Endothelial cell of umbilical vein (primary cell): ENCODE data around the gene HIVEP1.

Experiments used
- CTCF ChIP-seq, 2 donors: IDR thresholded peaks; 1 replicate in 1 of 2; 2 replicates in 1 of 2; pipeline ENCODE4 v1.5.1; 2011; ENCODE audit warnings: low read length in 2 of 2, mild to moderate bottlenecking in 2 of 2, moderate library complexity in 2 of 2, control low read depth in 1 of 2, inconsistent platforms in 1 of 2, low read depth in 1 of 2; ENCODE audit not compliant: insufficient read depth in 1 of 2; ENCODE audit errors: extremely low read depth in 1 of 2
- EZH2 ChIP-seq: IDR thresholded peaks from 2 replicates; pipeline ENCODE4 v1.6.1; 2012; ENCODE audit warnings: borderline replicate concordance, low read depth, mild to moderate bottlenecking, moderate library complexity, low read length, inconsistent platforms; ENCODE audit not compliant: severe bottlenecking
- FOS ChIP-seq: IDR thresholded peaks from 2 replicates; pipeline ENCODE4 v1.6.1; 2011; ENCODE audit warnings: mild to moderate bottlenecking, low read length, moderate library complexity, borderline replicate concordance; ENCODE audit not compliant: insufficient read depth
- GATA2 ChIP-seq: IDR thresholded peaks from 2 replicates; pipeline ENCODE4 v1.7.0; 2011; ENCODE audit warnings: low read depth, mild to moderate bottlenecking, moderate library complexity, mixed read lengths, low read length; ENCODE audit not compliant: insufficient read length, insufficient read depth
- JUN ChIP-seq: IDR thresholded peaks from 2 replicates; pipeline ENCODE4 v1.6.1; 2011; ENCODE audit warnings: borderline replicate concordance, low read depth; ENCODE audit not compliant: insufficient read length, insufficient read depth
- MAX ChIP-seq: IDR thresholded peaks from 2 replicates; pipeline ENCODE4 v1.6.1; 2011; ENCODE audit not compliant: insufficient read depth, insufficient read length
- MYC ChIP-seq: IDR thresholded peaks from one replicate; pipeline ENCODE4 v1.6.1; 2011; ENCODE audit warnings: mild to moderate bottlenecking, low read depth, low read length
- POLR2A ChIP-seq: IDR thresholded peaks from 2 replicates; pipeline ENCODE4 v1.6.1; 2012; ENCODE audit warnings: low read depth, mild to moderate bottlenecking, control low read depth, low read length
- POLR2AphosphoS5 ChIP-seq: IDR thresholded peaks from 2 replicates; pipeline ENCODE4 v1.6.1; 2012; ENCODE audit warnings: low read depth, mild to moderate bottlenecking, control low read depth, low read length, moderate library complexity; ENCODE audit not compliant: insufficient read depth

GRCh38 chr6:12081771-12082170 lies 69.7 kb downstream of the HIVEP1 start:
- TF ChIP-seq CTCF (IDR thresholded peaks at IDR 0.05; ENCODE audit: extremely low read depth in 1 of 2, insufficient read depth in 1 of 2, low read depth in 1 of 2, low read length in 2 of 2) (no peak), JUN (no peak), MAX (no peak), POLR2AphosphoS5 (no peak), POLR2A (no peak), MYC (no peak), EZH2 (no peak), FOS (no peak), GATA2 (no peak)
